Measurements from ENCODE around the gene C12orf76. TPM values are rescaled to one million over a fixed set of nuclear protein-coding genes. Genes with fewer than 3 reads are reported as not detected.

C12orf76 gene
- polyA plus RNA-seq, 2 of the 4 experiments (the other 2 are of a cell fraction), result 13.3 to 22.6 TPM

- FAIRE-seq, result no peak
- POLR2A ChIA-PET, result no interaction called here
- CTCF ChIA-PET, result interaction anchor here (0.6 to 5.6 kb wide), 7 partner anchors 12 to 396 kb away, joined by 3 to 34 read pairs (median 3); no protein-coding TSS in a partner anchor
Observed at GRCh38 chr12:110035534-110036104, 12.7 kb downstream of the C12orf76 start.

GRCh38 chr12:110033888-110034287, 14.4 kb downstream of the C12orf76 start:
- no peaks in the 10 kb centered on the region for H3K9me3 ChIP-seq
- ATAC-seq (no peak), FAIRE-seq (no peak), DNase-seq (ENCODE audit: low read depth in 1 of 2, low spot score in 1 of 2) (no peak)
- H3K4me1 ChIP-seq, result peaks cover 23% of the 10 kb centered on the region
- no peak overlapping the region for H3K4me3 ChIP-seq
- no peak overlapping the region for H3K27ac ChIP-seq
- H3K4me2 ChIP-seq, result no peak overlapping the region
- ChIA-PET CTCF (interaction anchor here (1.8 to 5.6 kb wide), 2 partner anchors 10 to 416 kb away, joined by 4 to 34 read pairs; partner anchors contain the start of gene ARPC3), POLR2A (no interaction called here)
- TF ChIP-seq EP300 (IDR thresholded peaks at IDR 0.05), result no peak
- no peak for TF ChIP-seq HEYL (CRISPR knock-in tag; IDR thresholded peaks at IDR 0.05)
- no peak for TF ChIP-seq BCL3 (IDR thresholded peaks at IDR 0.05)
- TF ChIP-seq KDM5A (IDR thresholded peaks at IDR 0.05), result no peak
- no peak for TF ChIP-seq GATA3 (IDR thresholded peaks at IDR 0.05; ENCODE audit: borderline replicate concordance)
- no peak for TF ChIP-seq ELK1 (IDR thresholded peaks at IDR 0.05; ENCODE audit: low read depth, low read length)
- TF ChIP-seq NFE2L2 (conservative IDR thresholded peaks at IDR 0.05; ENCODE audit: low read length), result no peak
- no peak for TF ChIP-seq CBX8 (IDR thresholded peaks at IDR 0.05)
- TF ChIP-seq FOXS1 (CRISPR knock-in tag; IDR thresholded peaks at IDR 0.05), result no peak
- TF ChIP-seq BHLHE40 (IDR thresholded peaks at IDR 0.05; ENCODE audit: low read depth, low read length), result no peak
- no peak for TF ChIP-seq TP53 (CRISPR knock-in tag; IDR thresholded peaks at IDR 0.05)
- TF ChIP-seq HOXB13 (CRISPR knock-in tag; IDR thresholded peaks at IDR 0.05; ENCODE audit: low read depth), result no peak
- TF ChIP-seq ZNF302 (CRISPR knock-in tag; IDR thresholded peaks at IDR 0.05), result no peak
- TF ChIP-seq MAX (IDR thresholded peaks at IDR 0.05), result no peak
- TF ChIP-seq JUN (IDR thresholded peaks at IDR 0.05), result no peak
- TF ChIP-seq TFCP2L1 (CRISPR knock-in tag; IDR thresholded peaks at IDR 0.05), result no peak
- 92% methylated on average over 3 of the region's 3 CpGs for WGBS (ENCODE audit: missing lambda C conversion rate)

More at GRCh38 chr12:110035534-110036104, 12.7 kb downstream of the C12orf76 start:
- DNase-seq (ENCODE audit: low read depth in 1 of 2, low spot score in 1 of 2), result no peak
- Histone ChIP-seq H3K27ac (0 out of 6 replicates have a peak overlapping the region, but pooled peaks of 1 of the 2 experiments have one; percentile 0), H3K4me2 (no peak overlapping the region), H3K4me1 (peaks cover 36% of the 10 kb centered on the region), H3K9me3 (no peaks in the 10 kb centered on the region), H3K4me3 (no peak overlapping the region)
- TF ChIP-seq GATA3 (IDR thresholded peaks at IDR 0.05; ENCODE audit: borderline replicate concordance) (no peak), FOXS1 (CRISPR knock-in tag; IDR thresholded peaks at IDR 0.05) (no peak), FOSB (CRISPR knock-in tag; IDR thresholded peaks at IDR 0.05) (no peak), MAX (IDR thresholded peaks at IDR 0.05) (no peak), SMC3 (IDR thresholded peaks at IDR 0.05) (no peak), CHD2 (IDR thresholded peaks at IDR 0.05; ENCODE audit: low read length, partially characterized antibody) (no peak), PBX3 (IDR thresholded peaks at IDR 0.05) (no peak), RARB (CRISPR knock-in tag; IDR thresholded peaks at IDR 0.05) (no peak)
- 90% methylated on average over 7 of the region's 7 CpGs for WGBS (ENCODE audit: missing lambda C conversion rate)
- no peak for ATAC-seq
